Activated CD4-positive, alpha-beta T cell treated with anti-CD3 and anti-CD28 coated beads, Interleukin-2, amount 50 U/mL, for 1 hour (primary cell): ENCODE results near the gene ARCN1.

Source experiments
- DNase-seq: peaks from one replicate; pipeline ENCODE4 v3.0.0-alpha.2; 2020

The ARCN1 gene

DNA sequence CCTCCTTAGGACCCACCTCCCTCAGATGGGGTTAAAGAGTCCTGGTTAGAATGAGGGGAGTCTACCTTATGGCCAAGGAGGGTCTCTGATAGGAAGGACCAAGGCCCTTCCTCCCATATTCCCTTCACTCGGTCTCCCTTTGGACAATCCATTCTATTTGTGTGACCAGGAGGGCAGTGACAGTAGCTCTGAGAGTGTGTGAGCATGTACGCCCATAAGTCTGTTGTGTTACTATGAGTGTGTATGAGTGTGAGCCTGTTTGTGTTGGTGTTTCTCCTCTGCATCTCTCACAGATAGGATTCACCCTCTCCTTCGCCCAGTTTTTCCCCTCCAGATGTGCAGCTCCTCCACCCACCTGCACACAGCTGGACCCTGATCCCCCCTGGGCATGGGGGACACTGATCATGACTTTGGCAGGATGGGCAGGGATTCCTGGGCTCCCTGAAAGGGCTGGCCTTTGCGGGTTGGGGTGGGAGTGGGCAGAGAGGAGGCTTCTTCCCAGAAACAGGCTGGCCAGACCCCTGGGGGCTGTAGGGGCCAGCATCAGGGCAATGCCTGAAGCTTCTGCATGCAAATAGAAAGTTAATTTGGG, 49.7 kb downstream of the ARCN1 start:
- DNase-seq: no peak

DNA sequence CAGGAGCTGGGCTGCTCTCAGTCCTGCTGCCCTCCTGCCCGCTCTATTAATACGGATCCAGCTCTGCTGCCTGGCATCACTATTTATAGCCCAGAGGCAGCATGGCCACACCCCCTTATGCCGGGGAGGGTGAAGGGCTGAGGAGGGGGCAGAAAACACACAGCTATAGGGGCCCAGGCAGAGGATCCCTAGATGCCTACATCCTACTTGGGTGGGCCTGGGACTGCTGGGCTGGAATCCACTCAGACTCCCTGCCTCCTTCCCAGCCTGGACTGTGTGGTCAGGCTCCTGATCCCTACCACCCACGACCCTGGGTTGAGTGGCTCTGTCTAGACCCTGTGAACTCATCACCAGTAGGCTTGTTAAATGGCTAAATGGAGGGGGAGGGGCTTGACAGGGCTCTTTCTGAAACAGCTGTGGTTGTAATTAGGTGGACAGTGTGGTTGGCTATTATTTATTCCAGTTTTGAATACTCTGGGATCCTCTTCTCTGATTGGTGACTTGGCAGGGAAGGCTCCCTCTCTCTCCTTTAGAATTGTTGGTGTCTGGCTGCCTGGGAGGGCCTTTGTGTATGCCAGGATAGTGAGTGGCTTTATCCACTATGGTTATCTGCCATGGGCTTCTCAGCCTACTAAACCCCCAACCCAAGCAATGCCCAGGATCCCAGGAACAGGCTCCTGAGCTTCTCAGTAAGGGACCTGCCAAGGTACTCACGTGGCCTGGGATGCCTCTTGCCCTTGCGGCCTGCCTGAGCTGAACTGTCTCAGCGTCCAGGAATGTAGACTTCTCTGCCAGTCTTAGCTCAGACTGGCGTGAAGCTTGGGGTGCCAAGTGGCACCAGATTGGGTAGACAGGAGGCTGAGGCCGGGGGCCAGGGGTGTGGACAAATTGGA, 50.4 kb downstream of the ARCN1 start:
- no peak for DNase-seq

GRCh38 chr11:118623269-118623655, 51.1 kb downstream of the ARCN1 start:
- no peak for DNase-seq

- DNase-seq: no peak
These were observed 53.0 kb downstream of the ARCN1 start for GRCh38 chr11:118625036-118625690.

GRCh38 chr11:118625976-118626375, 53.8 kb downstream of the ARCN1 start:
- no peak for DNase-seq

DNA sequence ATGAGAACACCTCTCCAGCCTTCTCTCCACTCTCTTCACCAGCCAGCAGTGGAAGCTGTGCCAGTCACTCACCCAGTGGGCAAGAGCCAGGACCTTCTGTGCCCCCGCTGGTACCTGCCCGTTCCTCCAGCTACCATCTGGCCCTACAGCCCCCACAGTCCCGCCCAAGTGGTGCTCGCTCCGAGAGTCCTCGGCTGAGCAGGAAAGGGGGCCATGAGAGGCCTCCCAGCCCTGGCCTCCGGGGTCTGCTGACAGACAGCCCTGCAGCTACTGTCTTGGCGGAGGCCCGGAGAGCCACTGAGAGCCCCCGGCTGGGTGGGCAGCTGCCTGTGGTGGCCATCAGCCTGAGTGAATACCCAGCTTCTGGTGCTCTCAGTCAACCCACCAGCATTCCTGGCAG, 55.4 kb downstream of the ARCN1 start:
- no peak for DNase-seq

GRCh38 chr11:118628031-118628430, 55.8 kb downstream of the ARCN1 start:
- no peak for DNase-seq

GRCh38 chr11:118628432-118628831, 56.2 kb downstream of the ARCN1 start:
- no peak for DNase-seq

DNA sequence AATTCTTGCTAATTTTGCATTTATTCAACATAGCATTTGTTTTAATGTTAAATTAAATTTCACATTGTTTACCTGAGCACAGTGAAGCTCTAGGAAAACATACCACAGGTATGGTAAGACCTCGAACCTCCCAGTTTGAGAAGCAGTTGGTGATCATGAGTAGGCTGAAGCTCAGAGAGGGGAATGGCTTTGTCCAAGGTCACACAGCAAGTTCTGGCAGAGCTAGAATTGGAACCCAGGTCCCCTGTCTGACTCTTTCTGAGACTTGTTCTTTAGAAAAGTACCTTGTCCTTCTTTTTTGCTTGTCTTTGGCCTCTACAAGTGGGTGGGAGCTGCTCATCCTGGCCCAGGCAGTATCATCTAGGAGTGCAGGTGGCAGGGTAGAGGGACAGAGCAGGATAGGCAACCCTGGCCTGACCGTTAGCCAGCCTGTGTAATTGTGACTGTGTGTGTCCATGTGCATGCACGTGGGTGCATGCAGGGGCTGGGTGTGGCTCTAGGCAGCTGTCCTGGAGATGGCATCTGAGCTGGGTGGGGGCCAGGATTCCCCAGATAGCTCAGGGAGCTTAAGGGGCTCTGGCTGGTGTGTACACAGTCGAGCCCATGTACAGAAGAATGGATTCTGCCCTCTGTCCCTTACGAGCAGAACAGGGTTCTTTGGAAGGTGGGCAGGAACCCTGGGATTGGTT, 56.8 kb downstream of the ARCN1 start:
- no peak for DNase-seq

DNA sequence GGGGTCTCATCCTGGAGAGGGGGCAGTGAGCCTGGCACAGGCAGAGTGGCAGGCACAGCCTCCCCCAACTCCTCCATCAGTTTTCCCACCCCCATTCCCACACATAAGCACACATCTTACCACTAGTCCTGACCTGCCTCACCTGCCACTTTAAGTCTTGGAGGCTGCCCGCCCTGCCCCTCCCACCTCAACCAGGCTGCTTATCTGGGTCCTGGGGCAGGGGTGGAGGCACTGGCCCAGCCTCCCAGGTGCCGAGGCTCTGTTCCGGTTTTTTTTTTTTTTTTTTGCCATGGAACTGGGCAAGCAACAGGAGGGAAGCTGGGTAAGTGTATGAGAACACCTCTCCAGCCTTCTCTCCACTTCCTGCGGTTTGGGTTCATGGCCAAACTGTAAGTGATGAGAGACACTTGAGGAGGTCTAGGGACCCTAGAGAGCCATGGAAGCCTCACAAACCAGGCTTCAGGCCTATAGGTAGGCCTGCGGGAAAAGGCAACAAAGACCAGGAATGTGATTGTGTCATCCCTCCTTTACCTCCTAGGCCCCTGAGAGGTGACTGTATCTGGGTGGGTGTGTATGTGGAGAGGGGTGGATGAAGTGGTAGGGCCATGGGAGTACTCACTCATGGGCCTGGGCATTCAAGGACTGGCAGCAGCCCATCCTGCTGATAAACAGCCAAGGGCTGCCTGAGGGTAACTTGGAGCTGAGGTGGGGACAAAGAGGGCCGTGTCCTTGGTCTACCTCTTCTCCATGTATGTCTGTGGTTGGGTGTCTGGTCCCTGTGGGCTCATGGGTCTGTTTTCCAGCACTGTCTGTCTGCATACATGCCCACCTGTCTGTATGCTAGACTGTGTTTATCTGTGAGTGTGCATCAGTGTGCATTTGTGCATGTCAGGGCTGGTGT, 57.8 kb downstream of the ARCN1 start:
- DNase-seq: no peak

GRCh38 chr11:118631142-118631909, 59.1 kb downstream of the ARCN1 start:
- no peak for DNase-seq

DNA sequence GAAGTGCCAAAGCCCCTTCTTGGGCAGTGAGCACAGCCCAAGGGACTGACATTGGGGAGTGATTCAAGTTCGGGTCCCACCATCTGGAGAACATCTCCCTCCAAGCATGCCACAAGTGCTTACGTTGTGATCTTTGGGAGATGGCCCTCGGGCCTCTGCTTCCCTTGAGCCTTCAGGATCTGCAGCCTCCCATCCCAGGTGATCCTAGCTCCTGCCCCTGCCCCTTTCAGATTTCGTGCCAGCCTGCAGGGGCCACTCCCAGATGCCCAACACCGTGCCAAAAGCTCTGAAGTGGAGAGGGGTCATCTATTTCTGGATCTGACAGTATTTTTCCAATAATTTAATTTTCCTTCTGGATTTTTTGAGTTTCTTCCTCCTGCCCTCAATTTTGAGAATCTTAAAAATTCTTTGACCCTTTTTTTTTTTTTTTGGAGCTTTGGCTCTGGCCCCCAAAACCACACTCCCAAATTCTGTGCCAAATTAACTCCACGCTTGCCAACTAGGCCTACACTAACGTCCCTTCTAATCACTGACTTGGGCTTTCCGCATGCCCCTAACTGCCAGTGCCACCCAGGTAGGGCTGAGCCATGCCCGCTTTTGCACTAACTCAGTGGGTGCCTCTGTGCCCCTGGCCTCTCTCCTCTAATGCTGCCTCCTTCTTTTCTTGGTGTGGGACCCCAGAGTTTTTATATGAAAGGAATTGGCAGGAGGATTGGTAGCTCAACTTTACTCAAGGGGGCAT, 60.5 kb downstream of the ARCN1 start:
- no peak for DNase-seq

DNA sequence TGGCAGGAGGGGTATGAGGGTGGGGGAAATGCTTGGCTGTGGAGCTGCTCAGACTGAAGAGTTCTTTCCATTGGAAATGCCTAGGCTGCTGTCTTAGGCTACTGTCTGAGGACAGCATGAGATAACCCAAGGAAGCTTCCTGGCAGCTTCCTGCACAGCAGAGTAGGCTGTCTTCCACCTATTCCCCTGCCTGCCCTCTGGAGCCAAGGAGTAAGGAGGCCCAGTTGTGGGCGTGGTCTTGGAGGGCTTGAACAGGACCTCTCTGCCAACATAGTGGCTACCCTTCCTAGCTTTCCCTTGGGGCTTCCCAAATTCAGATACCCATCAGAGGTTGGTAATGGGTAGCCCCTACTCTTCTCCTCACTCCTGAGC, 61.1 kb downstream of the ARCN1 start:
- DNase-seq: no peak

DNA sequence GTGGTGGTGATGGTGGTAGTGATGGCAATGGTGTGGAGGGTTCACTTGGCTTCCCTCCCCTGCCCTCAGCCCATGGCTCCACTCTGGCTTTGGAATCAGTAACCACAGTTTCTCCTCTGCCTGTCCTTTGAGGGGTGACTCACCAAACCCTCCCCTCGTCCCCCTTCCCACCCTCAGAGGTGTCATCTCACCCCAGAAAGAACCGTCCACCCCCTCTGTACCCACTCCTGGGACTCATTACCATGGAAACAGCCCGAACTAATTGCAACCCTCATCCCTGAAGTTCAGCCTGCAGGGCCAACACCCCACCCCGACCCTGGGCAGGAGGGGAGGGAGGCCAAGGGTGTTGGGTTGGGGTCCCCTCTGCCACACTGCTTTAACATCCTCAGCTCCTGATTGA, 61.8 kb downstream of the ARCN1 start:
- DNase-seq: no peak

GRCh38 chr11:118634431-118635236, 62.4 kb downstream of the ARCN1 start:
- DNase-seq: no peak

GRCh38 chr11:118635237-118635591, 63.0 kb downstream of the ARCN1 start:
- DNase-seq: no peak

GRCh38 chr11:118635642-118636041, 63.4 kb downstream of the ARCN1 start:
- no peak for DNase-seq

- DNase-seq: no peak
These were observed 64.5 kb downstream of the ARCN1 start for GRCh38 chr11:118636569-118637290.

DNA sequence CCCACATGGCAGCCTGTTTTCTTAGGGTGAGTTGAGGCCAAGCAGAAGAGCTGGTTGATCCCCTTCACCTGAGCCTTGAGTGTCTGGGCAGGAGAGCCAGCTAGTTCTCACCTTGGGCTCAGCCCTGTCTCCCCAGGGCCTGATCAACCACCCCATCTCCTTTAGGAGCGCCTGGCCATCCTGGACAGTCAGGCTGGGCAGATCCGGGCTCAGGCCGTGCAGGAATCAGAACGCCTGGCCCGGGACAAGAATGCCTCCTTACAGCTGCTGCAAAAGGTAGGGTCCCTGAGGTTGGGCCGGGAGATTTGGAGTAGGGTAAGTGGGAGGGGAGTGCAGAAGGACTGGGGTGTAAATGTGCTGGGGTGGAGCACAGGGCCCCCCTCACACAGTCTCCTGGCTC, 66.5 kb downstream of the ARCN1 start:
- no peak for DNase-seq
